G401 (cell line): ENCODE data around the gene USP33. TPM values are rescaled to one million over a fixed set of nuclear protein-coding genes. Genes with fewer than 3 reads are reported as not detected.

Experiments
- total RNA-seq: library from RNA; depleted of rRNA; stranded (reverse); fragments of >200 nt; shearing (Covaris generic); gene quantifications from 2 replicates; pipeline ENCODE4 v1.2.3, GENCODE V29; 2014; rRNA removed

USP33 gene
- total RNA-seq, 1 experiment from 2014 or later = 67.4 TPM

Other genes starting within 250 kb of the USP33 start
- 20.7 and 39.8 TPM in 2 replicates for gene ZZZ3, start 77.2 kb downstream of the USP33 start, total RNA-seq
- gene MIGA1, start 19.8 kb upstream of the USP33 start, total RNA-seq = 2.5 and 5.8 TPM in 2 replicates
- gene NEXN, start 128.8 kb upstream of the USP33 start, total RNA-seq = 2.5 and 3.3 TPM in 2 replicates
- 249 and 260 TPM in 2 replicates for gene FUBP1, start 219.2 kb upstream of the USP33 start, total RNA-seq
- 5.2 and 8.2 TPM in 2 replicates for gene DNAJB4, start 245.1 kb upstream of the USP33 start, total RNA-seq